Vagina (tissue), 2 donors: Measurements from ENCODE around the gene MDN1. TPM values are rescaled to one million over a fixed set of nuclear protein-coding genes. Genes with fewer than 3 reads are reported as not detected.
A peak's percentile ranks its signal among the peaks of the same experiment; 100 is the strongest.

Experiments used
- DNase-seq, 2 donors: peaks; one replicate each; pipeline ENCODE4 v3.0.0-alpha.2; 2017; ENCODE audit errors: extremely low spot score in 2 of 2
- H3K27ac ChIP-seq: fragments of 200-600 bp; sonication (generic); one replicate; pipeline ENCODE4 v1.5.1; 2019
- H3K27me3 ChIP-seq: fragments of 200-600 bp; sonication (generic); one replicate; pipeline ENCODE4 v1.5.1; 2019
- H3K36me3 ChIP-seq, 2 donors: fragments of 200-600 bp; sonication (generic); one replicate each; pipeline ENCODE4 v1.5.1; 2017 to 2019
- H3K4me1 ChIP-seq: fragments of 200-600 bp; sonication (generic); one replicate; pipeline ENCODE4 v1.5.1; 2019
- H3K4me3 ChIP-seq, 2 donors: fragments of 200-600 bp; sonication (generic); 1 replicate in 1 of 2; 2 replicates in 1 of 2; pipeline ENCODE4 v1.5.1; 2016 to 2019
- H3K9me3 ChIP-seq: fragments of 200-600 bp; sonication (generic); one replicate; pipeline ENCODE4 v1.5.1; 2019
- CTCF ChIP-seq, 3 experiments: fragments of 450-650 bp in 2 of 3; fragments of 200-600 bp in 1 of 3; sonication (generic) in 1 of 3; IDR thresholded peaks; one replicate each; pipeline ENCODE4 v1.5.1; 2017 to 2019; ENCODE audit warnings: antibody characterized with exemption in 3 of 3, mild to moderate bottlenecking in 2 of 3, moderate library complexity in 2 of 3
- POLR2A ChIP-seq, 2 donors: fragments of 450-650 bp; IDR thresholded peaks; one replicate each; pipeline ENCODE4 v1.6.1; 2017; ENCODE audit warnings: antibody characterized with exemption in 2 of 2, mild to moderate bottlenecking in 2 of 2, moderate library complexity in 2 of 2
- POLR2AphosphoS5 ChIP-seq, 2 donors: sonication (generic); formaldehyde crosslinking; IDR thresholded peaks; one replicate each; pipeline ENCODE4 v1.9.0; 2017; ENCODE audit warnings: antibody characterized with exemption in 2 of 2, mild to moderate bottlenecking in 2 of 2, low read depth in 1 of 2; ENCODE audit not compliant: insufficient read depth in 1 of 2
- intact Hi-C: fragments of 100-400 bp; cut with DNase I; formaldehyde crosslinking; loops from one replicate; pipeline ENCODE4 v1.15.1; 2023
- total RNA-seq: library from RNA; depleted of rRNA; stranded (reverse); fragments of >200 nt; gene quantifications from one replicate; pipeline ENCODE4 v1.2.3, GENCODE V29; 2016

The MDN1 gene
- total RNA-seq, 1 donor from 2014 or later = 23.8 TPM

DNA sequence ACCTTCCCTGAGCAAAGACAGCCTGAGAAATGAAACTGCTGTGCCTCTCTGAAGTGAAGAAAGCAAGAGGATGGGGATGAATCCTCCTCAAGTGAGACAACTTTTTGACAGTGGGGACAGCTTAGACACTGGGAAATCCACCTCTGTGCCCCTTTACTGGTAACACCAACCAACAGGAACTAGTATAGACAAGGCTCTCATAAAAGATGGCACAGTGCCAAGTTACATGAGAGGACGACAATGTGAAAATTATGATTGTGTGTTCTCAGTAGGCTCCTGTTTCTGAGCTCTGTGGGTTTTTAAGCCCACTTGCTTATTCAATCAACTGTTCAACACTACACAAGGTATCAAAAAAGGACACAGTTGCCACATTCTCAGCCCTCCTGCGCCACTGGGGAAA, 139.4 kb downstream of the MDN1 start:
- H3K36me3 ChIP-seq = peaks cover 0 to 93% of the 10 kb centered on the region in 2 donors
- DNase-seq = no peak
- H3K4me3 ChIP-seq = no peak overlapping the region
- H3K27me3 ChIP-seq = no peaks in the 10 kb centered on the region
- intact Hi-C loops = no loop called here
- H3K4me1 ChIP-seq = no peaks in the 10 kb centered on the region
- H3K27ac ChIP-seq = no peak overlapping the region
- H3K9me3 ChIP-seq = no peaks in the 10 kb centered on the region
- TF ChIP-seq CTCF (IDR thresholded peaks at IDR 0.05) = no peak
- TF ChIP-seq POLR2A (IDR thresholded peaks at IDR 0.05) = no peak
- TF ChIP-seq POLR2AphosphoS5 (IDR thresholded peaks at IDR 0.05; ENCODE audit: insufficient read depth in 1 of 2, low read depth in 1 of 2) = no peak

DNA sequence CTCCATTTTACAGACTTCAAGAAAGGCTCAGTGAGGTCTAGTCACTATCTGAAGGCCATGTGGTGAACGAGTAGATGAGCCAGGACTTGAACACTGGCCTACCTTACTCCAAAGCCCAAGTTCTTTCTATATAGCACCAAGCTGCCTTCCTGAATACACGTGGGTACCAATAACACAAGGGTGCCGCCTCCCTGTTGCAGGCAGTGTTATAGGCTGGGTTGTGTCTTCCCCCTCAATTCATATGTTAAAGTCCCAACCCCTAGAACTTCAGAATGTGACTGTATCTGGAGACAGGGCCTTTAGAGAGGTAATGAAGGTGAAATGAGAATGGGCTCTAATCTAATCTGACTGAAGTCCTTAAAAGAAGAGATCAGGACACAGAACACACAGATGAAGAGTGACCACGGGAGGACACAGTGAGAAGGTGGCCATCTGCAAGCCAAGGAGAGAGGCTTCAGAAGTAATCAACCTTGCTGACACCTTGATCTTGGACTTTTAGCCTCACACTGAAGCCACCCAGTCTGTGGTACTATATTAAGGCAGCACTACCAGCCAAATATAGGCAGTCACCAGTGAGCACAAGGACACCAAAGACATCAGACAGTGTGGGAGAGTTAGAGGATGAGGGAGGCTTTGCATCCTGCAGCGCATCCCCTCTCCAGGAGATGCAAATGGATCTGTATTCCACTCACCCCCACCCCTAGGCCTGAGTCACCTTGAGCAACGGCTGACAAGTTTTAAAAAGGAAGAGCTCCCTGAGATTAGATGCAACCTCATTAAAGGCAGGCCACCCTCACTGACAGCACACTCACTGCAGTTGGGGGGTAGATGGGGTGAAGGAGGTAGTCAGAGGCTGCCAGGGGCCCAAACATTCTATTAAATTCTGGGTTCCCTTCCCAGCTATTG, 140.1 kb downstream of the MDN1 start:
- Histone ChIP-seq H3K27me3 (no peaks in the 10 kb centered on the region), H3K4me3 (no peak overlapping the region), H3K27ac (no peak overlapping the region), H3K9me3 (no peaks in the 10 kb centered on the region), H3K4me1 (no peaks in the 10 kb centered on the region), H3K36me3 (peaks cover 0 to 91% of the 10 kb centered on the region in 2 donors)
- no peak for DNase-seq
- intact Hi-C loops = no loop called here
- no peak for TF ChIP-seq POLR2A (IDR thresholded peaks at IDR 0.05)
- TF ChIP-seq POLR2AphosphoS5 (IDR thresholded peaks at IDR 0.05; ENCODE audit: insufficient read depth in 1 of 2, low read depth in 1 of 2) = no peak
- peak in 1 of 3 experiments; percentile 11 for TF ChIP-seq CTCF (IDR thresholded peaks at IDR 0.05)

DNA sequence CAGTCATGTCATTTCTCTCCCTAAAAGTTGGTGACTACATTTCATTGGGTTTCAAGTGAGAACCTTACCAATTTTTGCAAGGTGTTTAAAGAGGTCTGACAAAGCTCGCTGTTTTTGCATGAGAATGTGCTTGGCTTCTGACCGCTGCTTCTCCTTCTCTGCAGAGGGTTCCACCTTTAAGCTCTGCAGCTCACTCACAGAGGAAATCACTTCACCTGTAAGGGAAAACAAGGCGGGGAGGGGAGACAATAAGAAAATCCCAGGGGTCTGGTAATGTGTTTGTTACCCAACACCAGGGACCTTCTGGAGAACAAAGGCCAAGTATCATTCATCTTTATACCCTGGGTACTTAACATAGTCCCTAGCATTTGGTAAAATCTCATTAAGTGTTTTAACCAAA, 141.1 kb downstream of the MDN1 start:
- Histone ChIP-seq H3K27me3 (no peaks in the 10 kb centered on the region), H3K9me3 (no peaks in the 10 kb centered on the region), H3K27ac (no peak overlapping the region), H3K36me3 (peaks cover 0 to 93% of the 10 kb centered on the region in 2 donors), H3K4me1 (no peaks in the 10 kb centered on the region), H3K4me3 (no peak overlapping the region)
- TF ChIP-seq POLR2A (IDR thresholded peaks at IDR 0.05) = no peak
- no peak for TF ChIP-seq POLR2AphosphoS5 (IDR thresholded peaks at IDR 0.05; ENCODE audit: insufficient read depth in 1 of 2, low read depth in 1 of 2)
- no peak for TF ChIP-seq CTCF (IDR thresholded peaks at IDR 0.05)
- intact Hi-C loops = no loop called here
- DNase-seq = no peak

GRCh38 chr6:89675949-89676748, 143.4 kb downstream of the MDN1 start:
- H3K4me1 ChIP-seq = no peaks in the 10 kb centered on the region
- TF ChIP-seq POLR2AphosphoS5 (IDR thresholded peaks at IDR 0.05; ENCODE audit: insufficient read depth in 1 of 2, low read depth in 1 of 2) (no peak), POLR2A (IDR thresholded peaks at IDR 0.05) (no peak), CTCF (IDR thresholded peaks at IDR 0.05) (no peak)
- DNase-seq = no peak
- H3K4me3 ChIP-seq = no peak overlapping the region
- intact Hi-C loops = no loop called here
- no peaks in the 10 kb centered on the region for H3K27me3 ChIP-seq
- no peak overlapping the region for H3K27ac ChIP-seq
- peaks cover 6 to 92% of the 10 kb centered on the region in 2 donors for H3K36me3 ChIP-seq
- H3K9me3 ChIP-seq = no peaks in the 10 kb centered on the region
